Hepatocyte (in vitro differentiated cells): ENCODE data around the gene PLPP1. TPM values are rescaled to one million over a fixed set of nuclear protein-coding genes. Genes with fewer than 3 reads are reported as not detected.
A peak's percentile ranks its signal among the peaks of the same experiment; 100 is the strongest.

Experiments
- DNase-seq: peaks from one replicate; pipeline ENCODE4 v3.0.0-alpha.2; 2016; ENCODE audit warnings: low spot score
- H2AFZ ChIP-seq: fragments of 200-600 bp; sonication (generic); 2 replicates; pipeline ENCODE4 v1.6.0; 2016; ENCODE audit warnings: antibody characterized with exemption, mild to moderate bottlenecking
- H3K27ac ChIP-seq: fragments of 200-600 bp; sonication (generic); 2 replicates; pipeline ENCODE4 v1.5.1; 2016; ENCODE audit warnings: mild to moderate bottlenecking
- H3K27me3 ChIP-seq: fragments of 200-600 bp; sonication (generic); 2 replicates; pipeline ENCODE4 v1.6.1; 2016
- H3K36me3 ChIP-seq: fragments of 200-600 bp; sonication (generic); replicated peaks from 2 replicates; pipeline ENCODE4 v1.5.1; 2016; ENCODE audit warnings: low read depth; ENCODE audit not compliant: insufficient read depth
- H3K4me1 ChIP-seq: fragments of 200-600 bp; sonication (generic); 2 replicates; pipeline ENCODE4 v1.5.1; 2016; ENCODE audit warnings: mild to moderate bottlenecking, moderate library complexity; ENCODE audit not compliant: insufficient read depth
- H3K4me2 ChIP-seq: fragments of 200-600 bp; sonication (generic); 2 replicates; pipeline ENCODE4 v1.6.0; 2016
- H3K4me3 ChIP-seq: fragments of 200-600 bp; sonication (generic); 2 replicates; pipeline ENCODE4 v1.5.1; 2016; ENCODE audit warnings: mild to moderate bottlenecking
- H3K79me2 ChIP-seq: fragments of 200-600 bp; sonication (generic); 2 replicates; pipeline ENCODE4 v1.6.0; 2017; ENCODE audit warnings: mild to moderate bottlenecking
- H3K9me2 ChIP-seq: fragments of 200-600 bp; sonication (generic); replicated peaks from 2 replicates; pipeline ENCODE4 v1.6.0; 2017; ENCODE audit warnings: mild to moderate bottlenecking; ENCODE audit not compliant: insufficient read depth
- H3K9me3 ChIP-seq: fragments of 200-600 bp; sonication (generic); 2 replicates; pipeline ENCODE4 v1.5.1; 2016; ENCODE audit warnings: low read depth, mild to moderate bottlenecking
- H4K20me1 ChIP-seq: fragments of 200-600 bp; sonication (generic); 2 replicates; pipeline ENCODE4 v1.6.0; 2016; ENCODE audit warnings: mild to moderate bottlenecking; ENCODE audit not compliant: insufficient read depth, poor library complexity, severe bottlenecking
- EZH2 ChIP-seq: fragments of 200-600 bp; sonication (generic); IDR thresholded peaks from 2 replicates; pipeline ENCODE4 v1.6.1; 2016; ENCODE audit warnings: antibody characterized with exemption, mild to moderate bottlenecking, borderline replicate concordance
- EZH2phosphoT487 ChIP-seq: fragments of 200-600 bp; sonication (generic); IDR thresholded peaks from one replicate; pipeline ENCODE4 v1.6.1; 2018; ENCODE audit warnings: antibody characterized with exemption, mild to moderate bottlenecking, low read depth, moderate library complexity; ENCODE audit not compliant: unreplicated experiment, severe bottlenecking
- WGBS: methylation state at CpG from one replicate; pipeline ENCODE4 v1.1.6; 2016; ENCODE audit warnings: low lambda C conversion rate; ENCODE audit errors: missing lambda C conversion rate; 5-methylcytosine and 5-hydroxymethylcytosine counted together
- polyA plus RNA-seq: library from polyadenylated mRNA; unstranded; fragments of >200 nt; fragmentation: Nextera tagmentation; extraction: Ambion mirVana; gene quantifications from 2 replicates; pipeline ENCODE4 v1.2.1, GENCODE V29; 2016
- total RNA-seq: library from RNA; depleted of rRNA; stranded (reverse); fragments of >200 nt; gene quantifications from 2 replicates; pipeline ENCODE4 v1.2.3, GENCODE V29; 2014
- TF ChIP-seq, protein P1 (sequence below): fragments of 200-600 bp; sonication (generic); IDR thresholded peaks from 2 replicates; pipeline ENCODE4 v1.5.1; 2016; ENCODE audit warnings: antibody characterized with exemption, mild to moderate bottlenecking; ENCODE audit not compliant: poor library complexity

The PLPP1 gene
- total and polyA plus RNA-seq, 2 experiments from 2014 or later = 80.1 to 84.9 TPM

DNA sequence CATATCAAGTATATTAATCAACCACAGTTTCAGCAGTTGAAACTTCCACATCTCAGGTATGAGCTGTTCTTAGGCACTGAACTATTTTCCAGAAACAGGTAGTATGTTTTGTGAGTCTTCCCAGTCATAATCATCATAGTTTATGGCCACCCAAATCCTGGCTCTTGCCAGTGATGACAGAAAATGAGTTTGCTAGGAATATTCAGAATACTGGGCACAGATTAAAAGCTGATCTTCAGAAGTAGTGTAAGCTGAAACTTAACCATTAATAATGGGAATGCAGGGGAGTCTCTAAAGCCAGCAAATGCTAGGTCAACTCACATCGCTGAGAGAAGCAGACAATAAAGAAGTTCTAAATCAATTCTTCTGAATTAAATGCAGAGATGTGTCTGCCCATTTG lies 64.5 kb downstream of the PLPP1 start:
- peaks cover 13% of the 10 kb centered on the region for H3K4me1 ChIP-seq
- H3K4me3 ChIP-seq = no peak overlapping the region
- 90% methylated on average over 1 of the region's 1 CpG for WGBS
- DNase-seq = no peak
- H3K4me2 ChIP-seq = no peak overlapping the region
- no peaks in the 10 kb centered on the region for H3K36me3 ChIP-seq
- H3K27me3 ChIP-seq = no peaks in the 10 kb centered on the region
- H2AFZ ChIP-seq = no peak overlapping the region
- TF ChIP-seq EZH2 (no peak), EZH2phosphoT487 (no peak)
- TF ChIP-seq, protein P1, sequence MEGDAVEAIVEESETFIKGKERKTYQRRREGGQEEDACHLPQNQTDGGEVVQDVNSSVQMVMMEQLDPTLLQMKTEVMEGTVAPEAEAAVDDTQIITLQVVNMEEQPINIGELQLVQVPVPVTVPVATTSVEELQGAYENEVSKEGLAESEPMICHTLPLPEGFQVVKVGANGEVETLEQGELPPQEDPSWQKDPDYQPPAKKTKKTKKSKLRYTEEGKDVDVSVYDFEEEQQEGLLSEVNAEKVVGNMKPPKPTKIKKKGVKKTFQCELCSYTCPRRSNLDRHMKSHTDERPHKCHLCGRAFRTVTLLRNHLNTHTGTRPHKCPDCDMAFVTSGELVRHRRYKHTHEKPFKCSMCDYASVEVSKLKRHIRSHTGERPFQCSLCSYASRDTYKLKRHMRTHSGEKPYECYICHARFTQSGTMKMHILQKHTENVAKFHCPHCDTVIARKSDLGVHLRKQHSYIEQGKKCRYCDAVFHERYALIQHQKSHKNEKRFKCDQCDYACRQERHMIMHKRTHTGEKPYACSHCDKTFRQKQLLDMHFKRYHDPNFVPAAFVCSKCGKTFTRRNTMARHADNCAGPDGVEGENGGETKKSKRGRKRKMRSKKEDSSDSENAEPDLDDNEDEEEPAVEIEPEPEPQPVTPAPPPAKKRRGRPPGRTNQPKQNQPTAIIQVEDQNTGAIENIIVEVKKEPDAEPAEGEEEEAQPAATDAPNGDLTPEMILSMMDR = no peak
- H4K20me1 ChIP-seq = no peaks in the 10 kb centered on the region
- H3K9me3 ChIP-seq = no peaks in the 10 kb centered on the region
- peaks cover 28% of the 10 kb centered on the region for H3K79me2 ChIP-seq
- H3K27ac ChIP-seq = no peak overlapping the region
- no peaks in the 10 kb centered on the region for H3K9me2 ChIP-seq

DNA sequence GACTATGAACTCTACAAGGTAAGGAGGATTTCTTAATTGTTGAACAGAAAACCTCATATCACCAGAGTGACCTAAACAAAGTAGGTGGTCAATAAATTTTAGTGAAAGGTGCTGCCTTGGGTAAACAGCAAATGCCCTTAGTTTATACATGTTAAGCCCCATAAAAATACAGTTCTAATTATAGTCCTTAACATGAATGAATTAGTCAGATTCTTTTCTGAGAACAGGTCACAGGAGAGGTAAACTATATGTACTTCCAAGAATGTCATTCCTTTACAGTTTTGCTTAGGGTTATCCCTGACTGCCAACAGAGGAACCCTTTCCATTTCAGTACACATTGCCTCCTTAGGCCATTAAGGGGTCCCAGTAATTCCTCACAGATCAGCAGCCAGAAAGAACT lies 64.9 kb downstream of the PLPP1 start:
- H3K9me2 ChIP-seq = no peaks in the 10 kb centered on the region
- no peaks in the 10 kb centered on the region for H4K20me1 ChIP-seq
- H3K79me2 ChIP-seq = peaks cover 24% of the 10 kb centered on the region
- H3K9me3 ChIP-seq = no peaks in the 10 kb centered on the region
- no peak overlapping the region for H2AFZ ChIP-seq
- TF ChIP-seq EZH2 = no peak
- no peaks in the 10 kb centered on the region for H3K36me3 ChIP-seq
- DNase-seq = no peak
- peaks cover 13% of the 10 kb centered on the region for H3K4me1 ChIP-seq
- no peaks in the 10 kb centered on the region for H3K27me3 ChIP-seq
- H3K4me2 ChIP-seq = no peak overlapping the region
- H3K27ac ChIP-seq = no peak overlapping the region
- no peak overlapping the region for H3K4me3 ChIP-seq

DNA sequence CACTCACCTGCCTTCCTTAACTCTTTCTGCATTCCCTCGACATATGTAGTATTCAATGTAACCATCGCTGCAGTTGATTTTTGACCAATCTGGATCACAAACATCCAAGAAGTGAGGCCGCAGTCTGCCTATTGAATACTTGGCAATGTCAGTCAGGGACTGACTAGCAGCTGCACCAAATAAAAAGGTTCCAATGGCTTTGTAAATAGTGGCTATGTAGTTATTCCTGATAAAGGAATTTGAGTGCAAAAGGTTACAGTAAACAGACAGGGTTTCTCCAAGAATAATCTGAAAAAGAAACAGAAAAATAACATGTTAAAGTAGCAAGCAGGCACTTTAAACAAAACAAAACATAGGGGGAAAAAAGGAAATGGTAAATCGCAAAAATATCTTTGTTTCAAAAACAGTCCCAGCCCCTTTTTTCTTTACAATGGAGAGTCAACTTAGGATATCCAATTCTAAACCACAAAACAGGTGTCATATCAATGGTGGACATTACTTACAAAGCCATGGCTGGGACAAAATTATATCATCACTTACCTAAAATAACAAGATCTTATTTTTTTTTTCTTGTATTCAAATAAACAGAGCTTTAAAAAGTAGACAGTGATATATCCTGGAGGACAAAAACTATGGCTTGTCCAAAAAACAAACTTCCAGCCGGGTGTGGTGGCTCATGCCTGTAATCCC lies 66.8 kb downstream of the PLPP1 start:
- no peak overlapping the region for H3K4me3 ChIP-seq
- H3K9me2 ChIP-seq = no peaks in the 10 kb centered on the region
- WGBS = 61% methylated on average over 5 of the region's 5 CpGs
- peak overlapping the region; percentile 61 for H3K4me2 ChIP-seq
- H3K79me2 ChIP-seq = peaks cover 21% of the 10 kb centered on the region
- H2AFZ ChIP-seq = no peak overlapping the region
- no peaks in the 10 kb centered on the region for H3K27me3 ChIP-seq
- H3K4me1 ChIP-seq = peaks cover 13% of the 10 kb centered on the region
- no peaks in the 10 kb centered on the region for H4K20me1 ChIP-seq
- DNase-seq = no peak
- no peaks in the 10 kb centered on the region for H3K36me3 ChIP-seq
- H3K27ac ChIP-seq = peak overlapping the region; percentile 31
- no peaks in the 10 kb centered on the region for H3K9me3 ChIP-seq
- TF ChIP-seq EZH2 (no peak), EZH2phosphoT487 (no peak)
- TF ChIP-seq, protein P1 = no peak

DNA sequence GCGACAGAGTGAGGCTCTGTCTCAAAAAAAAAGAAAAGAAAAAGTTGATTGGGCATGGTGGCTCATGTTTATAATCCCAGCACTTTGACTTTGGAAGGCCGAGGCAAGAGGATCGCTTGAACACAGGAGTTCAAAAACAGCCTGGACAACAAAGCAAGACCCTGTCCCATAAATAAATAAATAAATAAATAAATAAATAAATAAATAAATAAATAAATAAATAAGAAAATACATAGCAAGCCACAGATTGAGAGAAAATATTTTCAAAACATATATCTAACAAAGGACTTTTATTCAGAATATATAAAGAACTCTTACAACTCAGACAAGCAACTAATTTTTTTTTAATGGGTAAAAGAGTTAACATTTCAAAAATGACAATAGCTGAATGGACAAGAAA lies 71.2 kb downstream of the PLPP1 start:
- TF ChIP-seq, protein P1 = no peak
- TF ChIP-seq EZH2 (no peak), EZH2phosphoT487 (no peak)
- Histone ChIP-seq H2AFZ (no peak overlapping the region), H3K27me3 (no peaks in the 10 kb centered on the region)

More for the DNA sequence above, 71.2 kb downstream of the PLPP1 start:
- peaks cover 8% of the 10 kb centered on the region for H3K4me1 ChIP-seq
- no peak overlapping the region for H3K4me2 ChIP-seq
- peaks cover 30% of the 10 kb centered on the region for H3K79me2 ChIP-seq
- H3K27ac ChIP-seq = no peak overlapping the region
- no peaks in the 10 kb centered on the region for H3K9me2 ChIP-seq
- WGBS = 96% methylated on average over 3 of the region's 3 CpGs
- no peak for DNase-seq
- no peaks in the 10 kb centered on the region for H4K20me1 ChIP-seq
- no peaks in the 10 kb centered on the region for H3K36me3 ChIP-seq
- no peak overlapping the region for H3K4me3 ChIP-seq
- H3K9me3 ChIP-seq = no peaks in the 10 kb centered on the region
